Lung (tissue), 12 donors: ENCODE data around the gene SLC10A3. TPM values are rescaled to one million over a fixed set of nuclear protein-coding genes. Genes with fewer than 3 reads are reported as not detected.

Experiments used
- ATAC-seq: fragments of 200-7000 bp; cut with Tn5 transposase; one replicate; pipeline ENCODE4 v1.9.1; 2020; ENCODE audit warnings: moderate number of reproducible peaks; ENCODE audit not compliant: insufficient read depth, low FRiP score
- DNase-seq, 3 donors: peaks; one replicate each; pipeline ENCODE4 v3.0.0-alpha.2; 2013 to 2017
- H3K27ac ChIP-seq, 2 donors: one replicate each; pipeline ENCODE4 v1.5.1; 2013; ENCODE audit warnings: mild to moderate bottlenecking in 2 of 2, moderate library complexity in 2 of 2, control low read depth in 1 of 2, inconsistent platforms in 1 of 2, low read depth in 1 of 2, low read length in 1 of 2
- H3K27me3 ChIP-seq, 3 donors: one replicate each; pipeline ENCODE4 v1.5.1; 2013; ENCODE audit warnings: low read length in 2 of 3; ENCODE audit not compliant: control insufficient read depth in 3 of 3, insufficient read depth in 3 of 3
- H3K36me3 ChIP-seq, 4 donors: one replicate each; pipeline ENCODE4 v1.5.1; 2013; ENCODE audit warnings: low read length in 4 of 4, mild to moderate bottlenecking in 1 of 4, moderate library complexity in 1 of 4; ENCODE audit not compliant: control insufficient read depth in 4 of 4, insufficient read depth in 4 of 4
- H3K4me1 ChIP-seq, 5 donors: one replicate each; pipeline ENCODE4 v1.5.1; 2013; ENCODE audit warnings: low read length in 5 of 5, mild to moderate bottlenecking in 2 of 5, moderate library complexity in 1 of 5; ENCODE audit not compliant: control insufficient read depth in 5 of 5, insufficient read depth in 5 of 5
- H3K4me3 ChIP-seq: one replicate; pipeline ENCODE4 v1.5.1; 2013; ENCODE audit warnings: mild to moderate bottlenecking, control low read depth, moderate library complexity
- H3K9ac ChIP-seq, 2 donors: one replicate each; pipeline ENCODE4 v1.5.1; 2013; ENCODE audit warnings: low read length in 2 of 2, control low read depth in 1 of 2; ENCODE audit not compliant: insufficient read depth in 1 of 2
- H3K9me3 ChIP-seq, 4 donors: one replicate each; pipeline ENCODE4 v1.5.1; 2013; ENCODE audit warnings: low read length in 3 of 4, mild to moderate bottlenecking in 1 of 4, moderate library complexity in 1 of 4; ENCODE audit not compliant: control insufficient read depth in 4 of 4, insufficient read depth in 3 of 4
- CTCF ChIP-seq: IDR thresholded peaks from 2 replicates; pipeline ENCODE4 v1.5.1; 2012; ENCODE audit warnings: mild to moderate bottlenecking; ENCODE audit errors: control extremely low read depth, extremely low read depth
- WGBS, 2 donors: extraction: QIAGEN DNeasy Blood & Tissue Kit; methylation state at CpG; one replicate each; pipeline ENCODE4 v1.1.7; 2013; 5-methylcytosine and 5-hydroxymethylcytosine counted together
- polyA plus RNA-seq, 2 donors: library from polyadenylated mRNA; stranded (reverse); fragments of 200-250 nt; gene quantifications; one replicate each; pipeline ENCODE4 v1.2.1, GENCODE V29; 2013
- total RNA-seq, 2 donors: library from RNA; depleted of rRNA in 1 of 2; stranded (reverse); fragments of >200 nt in 1 of 2; gene quantifications; one replicate each; pipeline ENCODE4 v1.2.1, GENCODE V29; 2014 to 2021
- donor health status: control.
- donor health status: control.
- donor health status: Bipolar disorder and iron deficiency.
- donor health status: healthy.
- donor health status: DM: yes; HTN: yes; CAD: no.

The SLC10A3 gene
- total and polyA plus RNA-seq, 4 donors = 11.1 to 33.0 (median 29.1) TPM

GRCh38 chrX:154463611-154464220 lies 26.7 kb downstream of the SLC10A3 start:
- Histone ChIP-seq H3K27me3 (no peaks in the 10 kb centered on the region), H3K9me3 (peaks cover 0 to 5% (median 0%) of the 10 kb centered on the region in 4 donors), H3K4me3 (no peak overlapping the region), H3K27ac (no peak overlapping the region), H3K4me1 (peaks cover 0 to 10% (median 0%) of the 10 kb centered on the region in 5 donors), H3K36me3 (peaks cover 2 to 23% (median 6%) of the 10 kb centered on the region in 4 donors), H3K9ac (no peak overlapping the region)
- DNase-seq (no peak), ATAC-seq (no peak)
- no peak for TF ChIP-seq CTCF
- WGBS, 2 donors = 90 to 91% methylated on average over 12 to 36 of the region's 36 CpGs

GRCh38 chrX:154462396-154462795 lies 28.0 kb downstream of the SLC10A3 start:
- no peak for DNase-seq
- 86 to 88% methylated on average over 1 to 8 of the region's 8 CpGs for WGBS, 2 donors
- no peak overlapping the region for H3K9ac ChIP-seq
- no peak for ATAC-seq
- no peaks in the 10 kb centered on the region for H3K27me3 ChIP-seq
- TF ChIP-seq CTCF = no peak
- no peak overlapping the region for H3K27ac ChIP-seq
- peaks cover 2 to 12% (median 6%) of the 10 kb centered on the region in 4 donors for H3K36me3 ChIP-seq
- no peaks in the 10 kb centered on the region for H3K9me3 ChIP-seq
- peaks cover 0 to 10% (median 0%) of the 10 kb centered on the region in 5 donors for H3K4me1 ChIP-seq
- H3K4me3 ChIP-seq = no peak overlapping the region

GRCh38 chrX:154460326-154460725 lies 30.1 kb downstream of the SLC10A3 start:
- Histone ChIP-seq H3K27ac (no peak overlapping the region), H3K36me3 (peaks cover 0 to 8% (median 3%) of the 10 kb centered on the region in 4 donors), H3K27me3 (no peaks in the 10 kb centered on the region), H3K9ac (no peak overlapping the region), H3K9me3 (no peaks in the 10 kb centered on the region), H3K4me3 (no peak overlapping the region), H3K4me1 (peaks cover 0 to 10% (median 0%) of the 10 kb centered on the region in 5 donors)
- DNase-seq = no peak
- TF ChIP-seq CTCF = no peak
- WGBS, 2 donors = 90 to 91% methylated on average over 25 to 26 of the region's 26 CpGs
- no peak for ATAC-seq
